HG03039 (cell line): ENCODE measurements around the gene NDUFA5.
A peak's percentile ranks its signal among the peaks of the same experiment; 100 is the strongest.

Source experiments
- ATAC-seq: cut with Tn5 transposase; IDR thresholded peaks from one replicate; pipeline ENCODE4 v1.9.1; 2021; ENCODE audit warnings: mild to moderate bottlenecking, moderate library complexity; ENCODE audit not compliant: unreplicated experiment

NDUFA5 gene

GRCh38 chr7:123557398-123558288 lies at the start of gene NDUFA5:
NDUFA5 (minus strand) TSS chr7:123557818; CDS start chr7:123557795, 23 bp downstream.
- peak; percentile 99 for ATAC-seq

- no peak for ATAC-seq
These were observed 47.1 kb upstream of the NDUFA5 start for GRCh38 chr7:123604739-123605138.

- ATAC-seq = no peak
These were observed 45.0 kb upstream of the NDUFA5 start for GRCh38 chr7:123602648-123603047.

- no peak for ATAC-seq
These were observed 43.9 kb upstream of the NDUFA5 start, which contains the start of gene ASB15 for GRCh38 chr7:123601530-123601929. ASB15 (plus strand) TSS chr7:123601821; CDS start chr7:123614503, 12,682 bp downstream.

- no peak for ATAC-seq
These were observed 43.3 kb upstream of the NDUFA5 start for GRCh38 chr7:123600876-123601275.

GRCh38 chr7:123599766-123600165 lies 42.1 kb upstream of the NDUFA5 start:
- ATAC-seq = no peak

- ATAC-seq = no peak
These were observed 41.0 kb upstream of the NDUFA5 start for GRCh38 chr7:123598657-123599056.

GRCh38 chr7:123594813-123595241 lies 37.2 kb upstream of the NDUFA5 start:
- no peak for ATAC-seq

GRCh38 chr7:123588376-123588775 lies 30.8 kb upstream of the NDUFA5 start:
- no peak for ATAC-seq

- ATAC-seq = no peak
These were observed 26.2 kb upstream of the NDUFA5 start for GRCh38 chr7:123583821-123584220.

GRCh38 chr7:123581162-123581459 lies 23.5 kb upstream of the NDUFA5 start:
- no peak for ATAC-seq

- ATAC-seq = no peak
These were observed 23.0 kb upstream of the NDUFA5 start for GRCh38 chr7:123580406-123581161.

GRCh38 chr7:123579416-123579815 lies 21.8 kb upstream of the NDUFA5 start:
- ATAC-seq = no peak

GRCh38 chr7:123573896-123574467 lies 16.4 kb upstream of the NDUFA5 start:
- ATAC-seq = no peak

- no peak for ATAC-seq
These were observed 15.7 kb upstream of the NDUFA5 start for GRCh38 chr7:123573341-123573740.

GRCh38 chr7:123571684-123572083 lies 14.1 kb upstream of the NDUFA5 start:
- no peak for ATAC-seq

GRCh38 chr7:123571187-123571586 lies 13.6 kb upstream of the NDUFA5 start:
- no peak for ATAC-seq

- no peak for ATAC-seq
These were observed 13.0 kb upstream of the NDUFA5 start for GRCh38 chr7:123570390-123571182.

GRCh38 chr7:123569352-123570010 lies 11.9 kb upstream of the NDUFA5 start:
- no peak for ATAC-seq

- no peak for ATAC-seq
These were observed 4.5 kb upstream of the NDUFA5 start for GRCh38 chr7:123562121-123562520.
